K562 (cell line): ENCODE measurements around the gene WIPF1. TPM values are rescaled to one million over a fixed set of nuclear protein-coding genes. Genes with fewer than 3 reads are reported as not detected.

ENCODE experiments used
- ATAC-seq: fragments of 200-7000 bp; cut with Tn5 transposase; 3 replicates; pipeline ENCODE4 v1.9.1; 2020; ENCODE audit warnings: moderate library complexity
- BruUV-seq: library from RNA; stranded (reverse); fragments of 400-500 nt; replicated peaks from 2 replicates; lab custom pipeline; 2021; lab: Mats Ljungman, UMichigan
- CTCF ChIA-PET: fragments of 300-600 bp; formaldehyde crosslinking; extraction: SDS; loops from one replicate; lab custom pipeline; 2021; ENCODE audit warnings: low intra/inter-chr PET ratio; lab: Yijun Ruan, JAX
- POLR2A ChIA-PET: fragments of 300-600, 350-650 bp; sonication (Branson Sonifier 250); formaldehyde crosslinking; extraction: SDS; loops from one replicate; lab custom pipeline; 2021; ENCODE audit warnings: antibody characterized with exemption, inconsistent platforms; lab: Yijun Ruan, JAX
- DNase-seq, 4 experiments: peaks; one replicate each; pipeline versions ENCODE4 v3.0.0 to v3.0.0-alpha.2; 2011 to 2018; ENCODE audit warnings: low spot score in 3 of 4, mixed read lengths in 3 of 4; ENCODE audit errors: extremely low read depth in 1 of 4
- FAIRE-seq: peaks from 2 replicates; lab custom pipeline; 2011; peaks lifted over from hg19 to GRCh38; lab: Jason Lieb, UNC
- H2AFZ ChIP-seq: 2 replicates; pipeline ENCODE4 v1.6.0; 2011; ENCODE audit warnings: low read depth, low read length, control low read depth, inconsistent platforms
- H3K27ac ChIP-seq: fragments of 200-600 bp; 3 replicates; pipeline ENCODE4 v1.8.0; 2011; ENCODE audit warnings: low read depth, mild to moderate bottlenecking, control low read depth, inconsistent platforms, low read length, moderate library complexity, mixed read lengths; ENCODE audit errors: extremely low read depth
- H3K27me3 ChIP-seq, 2 experiments: fragments of 300-600 bp in 1 of 2; 2 replicates in 1 of 2; 3 replicates in 1 of 2; pipeline versions ENCODE4 v1.6.0 to v1.8.0; 2011; ENCODE audit warnings: inconsistent platforms in 2 of 2, low read length in 2 of 2, mild to moderate bottlenecking in 1 of 2, mixed read lengths in 1 of 2, moderate library complexity in 1 of 2; ENCODE audit not compliant: control insufficient read depth in 2 of 2, insufficient read depth in 2 of 2
- H3K36me3 ChIP-seq: fragments of 300-600 bp; 3 replicates; pipeline ENCODE4 v1.8.0; 2011; ENCODE audit warnings: mild to moderate bottlenecking, low read length, inconsistent platforms; ENCODE audit not compliant: control insufficient read depth, insufficient read depth
- H3K4me1 ChIP-seq, 2 experiments: fragments of 200-600 bp in 1 of 2; replicated peaks in 1 of 2; 2 replicates in 1 of 2; 3 replicates in 1 of 2; pipeline versions ENCODE4 v1.5.1 to v1.8.0; 2011; ENCODE audit warnings: inconsistent platforms in 2 of 2, low read length in 2 of 2, mild to moderate bottlenecking in 1 of 2, mixed read lengths in 1 of 2, moderate library complexity in 1 of 2; ENCODE audit not compliant: control insufficient read depth in 2 of 2, insufficient read depth in 2 of 2
- H3K4me2 ChIP-seq: 2 replicates; pipeline ENCODE4 v1.6.1; 2011; ENCODE audit warnings: low read length, control low read depth, inconsistent platforms, mixed read lengths; ENCODE audit not compliant: insufficient read depth
- H3K4me3 ChIP-seq: fragments of 200-600 bp; sonication (generic), shearing (Covaris generic); 2 replicates; pipeline ENCODE4 v1.5.1; 2016; ENCODE audit warnings: control low read depth, inconsistent platforms
- H3K79me2 ChIP-seq: fragments of 200-600 bp; 3 replicates; pipeline ENCODE4 v1.8.0; 2011; ENCODE audit warnings: low read length, inconsistent platforms; ENCODE audit not compliant: control insufficient read depth, insufficient read depth
- H3K9ac ChIP-seq, 2 experiments: 2 replicates each; pipeline versions ENCODE4 v1.6.0 to v1.6.1; 2011; ENCODE audit warnings: low read depth in 2 of 2, low read length in 2 of 2, control low read depth in 1 of 2, inconsistent platforms in 1 of 2, mild to moderate bottlenecking in 1 of 2, mixed read lengths in 1 of 2; ENCODE audit not compliant: insufficient read depth in 1 of 2
- H3K9me1 ChIP-seq: one replicate; pipeline ENCODE4 v1.6.0; 2011; ENCODE audit warnings: inconsistent platforms, mild to moderate bottlenecking, low read length, moderate library complexity; ENCODE audit not compliant: control insufficient read depth, insufficient read depth
- H3K9me3 ChIP-seq: replicated peaks from 2 replicates; pipeline ENCODE4 v1.5.1; 2011; ENCODE audit warnings: low read depth, low read length, inconsistent platforms; ENCODE audit not compliant: control insufficient read depth, insufficient read depth
- H4K20me1 ChIP-seq: replicated peaks from 2 replicates; pipeline ENCODE4 v1.6.1; 2011; ENCODE audit warnings: low read length, inconsistent platforms, mixed read lengths; ENCODE audit not compliant: control insufficient read depth, insufficient read depth
- ADNP ChIP-seq: fragments of 200-800 bp; sonication (Bioruptor generic); IDR thresholded peaks from 2 replicates; pipeline ENCODE4 v1.6.1; 2016; ENCODE audit warnings: missing genetic modification characterization, missing compliant biosample characterization
- CBX3 ChIP-seq, 2 experiments: IDR thresholded peaks; 1 replicate in 1 of 2; 2 replicates in 1 of 2; pipeline ENCODE4 v1.6.1; 2012; ENCODE audit warnings: inconsistent platforms in 2 of 2, low read length in 2 of 2, borderline replicate concordance in 1 of 2, control low read depth in 1 of 2
- HNRNPUL1 ChIP-seq: fragments of 200-400 bp; formaldehyde crosslinking; IDR thresholded peaks from 2 replicates; pipeline ENCODE4 v1.6.1; 2017; ENCODE audit warnings: low read length
- PKNOX1 ChIP-seq: fragments of 450-650 bp; IDR thresholded peaks from 2 replicates; pipeline ENCODE4 v1.6.1; 2016
- POU5F1 ChIP-seq: fragments of 150-350 bp; IDR thresholded peaks from 2 replicates; pipeline ENCODE4 v1.6.1; 2014; ENCODE audit warnings: borderline replicate concordance, low read length, low read depth, mild to moderate bottlenecking; ENCODE audit not compliant: partially characterized antibody
- ZFP36 ChIP-seq: fragments of 150-350 bp; IDR thresholded peaks from 2 replicates; pipeline ENCODE4 v1.6.1; 2018; ENCODE audit warnings: low read length, low read depth; ENCODE audit not compliant: partially characterized antibody
- ZHX1 ChIP-seq: fragments of 150-350 bp; conservative IDR thresholded peaks from 2 replicates; pipeline ENCODE4 v1.6.1; 2014; ENCODE audit warnings: low read length
- ZNF561 ChIP-seq: fragments of 450-650 bp; formaldehyde crosslinking; conservative IDR thresholded peaks from 2 replicates; pipeline ENCODE4 v1.4.0; 2020; ENCODE audit warnings: mild to moderate bottlenecking, moderate library complexity
- ZNF778 ChIP-seq: fragments of 450-650 bp; formaldehyde crosslinking; IDR thresholded peaks from 2 replicates; pipeline ENCODE4 v1.4.0; 2020; ENCODE audit warnings: mild to moderate bottlenecking, moderate library complexity
- WGBS: fragments of 100-300 bp; shearing (Covaris generic); methylation state at CpG from one replicate; pipeline ENCODE4 v1.1.6; 2016; ENCODE audit warnings: low coverage, mixed read lengths; ENCODE audit not compliant: insufficient coverage; ENCODE audit errors: missing lambda C conversion rate; 5-methylcytosine and 5-hydroxymethylcytosine counted together
- in situ Hi-C: fragments of 300-500 bp; cut with MboI; formaldehyde crosslinking; loops from 4 replicates; pipeline ENCODE4 v1.15.0; 2018; ENCODE audit warnings: inconsistent platforms, mixed read lengths
- intact Hi-C: fragments of 100-400 bp; cut with micrococcal nuclease; formaldehyde crosslinking; loops from 2 replicates; pipeline ENCODE4 v1.14.2; 2022
- polyA plus RNA-seq, 8 experiments: library from polyadenylated mRNA; depleted of rRNA in 4 of 8; stranded (reverse) in 5 of 8; unstranded in 3 of 8; fragments of >200 nt; fragmentation: Nextera tagmentation in 2 of 8; fragmentation: Illumina TruSeq in 1 of 8; extraction: Ambion mirVana in 2 of 8; extraction: Trizol in 1 of 8; gene quantifications; 2 replicates each; pipeline versions ENCODE4 v1.2.1 to v1.2.3, GENCODE V29; 2011 to 2014; ENCODE audit warnings: inconsistent platforms in 1 of 8, missing spikeins in 1 of 8
- total RNA-seq, 7 experiments: library from RNA; depleted of rRNA in 6 of 7; stranded (reverse); fragments of >200 nt in 6 of 7; fragmentation: Illumina TruSeq in 2 of 7; extraction: Trizol in 2 of 7; gene quantifications; 2 replicates each; pipeline versions ENCODE4 v1.2.1 to v1.2.3, GENCODE V29; 2011 to 2021; ENCODE audit warnings: low replicate concordance in 1 of 7
- TF ChIP-seq, protein P1 (sequence below), 3 experiments: fragments of 200-800 bp in 1 of 3; fragments of 250-450 bp in 1 of 3; fragments of 450-650 bp in 1 of 3; sonication (Bioruptor Pico) in 1 of 3; sonication (Bioruptor generic) in 1 of 3; formaldehyde crosslinking in 1 of 3; IDR thresholded peaks; 2 replicates each; pipeline versions ENCODE4 v1.6.1 to v1.8.0; 2016 to 2022; ENCODE audit warnings: mild to moderate bottlenecking in 2 of 3, missing genetic modification characterization in 2 of 3, missing compliant biosample characterization in 1 of 3, moderate library complexity in 1 of 3
- TF ChIP-seq, protein P2 (sequence below): fragments of 450-650 bp; formaldehyde crosslinking; IDR thresholded peaks from 2 replicates; pipeline ENCODE4 v1.4.0; 2022; ENCODE audit warnings: missing genetic modification characterization

WIPF1 gene
- total and polyA plus RNA-seq, 9 of the 15 experiments (the other 6 are each of a cell fraction or from before 2014, with no cell fraction given), result 0.54 to 4.9 (median 2.4) TPM

GRCh38 chr2:174510583-174511189 lies 86.9 kb downstream of the WIPF1 start:
- Histone ChIP-seq H4K20me1 (no peaks in the 10 kb centered on the region), H3K9me1 (no peaks in the 10 kb centered on the region), H3K27me3 (0 out of 5 replicates have a peak, but pooled peaks cover 3 to 6% of the 10 kb centered on the region in 2 experiments), H2AFZ (no peak overlapping the region), H3K27ac (no peak overlapping the region), H3K79me2 (no peaks in the 10 kb centered on the region), H3K9me3 (no peaks in the 10 kb centered on the region), H3K4me1 (no peaks in the 10 kb centered on the region), H3K9ac (no peak overlapping the region), H3K4me3 (no peak overlapping the region), H3K4me2 (no peak overlapping the region), H3K36me3 (no peaks in the 10 kb centered on the region)
- ChIA-PET CTCF (no interaction called here), POLR2A (no interaction called here)
- no peak for FAIRE-seq
- WGBS, result 2% methylated on average over 2 of the region's 2 CpGs
- ATAC-seq, result no peak
- no TSS peak for BruUV-seq
- in situ Hi-C loops, result no loop called here
- intact Hi-C loops, result no loop called here
- peak in 1 of 4 experiments; percentile 22 for DNase-seq
- TF ChIP-seq ADNP (tag), result no peak
- TF ChIP-seq CBX3 (IDR thresholded peaks at IDR 0.05; ENCODE audit: borderline replicate concordance in 1 of 2, low read length in 2 of 2), result no peak
- peak; percentile 91 for TF ChIP-seq ZFP36
- TF ChIP-seq HNRNPUL1, result no peak
- no peak for TF ChIP-seq POU5F1
- TF ChIP-seq, protein P1, sequence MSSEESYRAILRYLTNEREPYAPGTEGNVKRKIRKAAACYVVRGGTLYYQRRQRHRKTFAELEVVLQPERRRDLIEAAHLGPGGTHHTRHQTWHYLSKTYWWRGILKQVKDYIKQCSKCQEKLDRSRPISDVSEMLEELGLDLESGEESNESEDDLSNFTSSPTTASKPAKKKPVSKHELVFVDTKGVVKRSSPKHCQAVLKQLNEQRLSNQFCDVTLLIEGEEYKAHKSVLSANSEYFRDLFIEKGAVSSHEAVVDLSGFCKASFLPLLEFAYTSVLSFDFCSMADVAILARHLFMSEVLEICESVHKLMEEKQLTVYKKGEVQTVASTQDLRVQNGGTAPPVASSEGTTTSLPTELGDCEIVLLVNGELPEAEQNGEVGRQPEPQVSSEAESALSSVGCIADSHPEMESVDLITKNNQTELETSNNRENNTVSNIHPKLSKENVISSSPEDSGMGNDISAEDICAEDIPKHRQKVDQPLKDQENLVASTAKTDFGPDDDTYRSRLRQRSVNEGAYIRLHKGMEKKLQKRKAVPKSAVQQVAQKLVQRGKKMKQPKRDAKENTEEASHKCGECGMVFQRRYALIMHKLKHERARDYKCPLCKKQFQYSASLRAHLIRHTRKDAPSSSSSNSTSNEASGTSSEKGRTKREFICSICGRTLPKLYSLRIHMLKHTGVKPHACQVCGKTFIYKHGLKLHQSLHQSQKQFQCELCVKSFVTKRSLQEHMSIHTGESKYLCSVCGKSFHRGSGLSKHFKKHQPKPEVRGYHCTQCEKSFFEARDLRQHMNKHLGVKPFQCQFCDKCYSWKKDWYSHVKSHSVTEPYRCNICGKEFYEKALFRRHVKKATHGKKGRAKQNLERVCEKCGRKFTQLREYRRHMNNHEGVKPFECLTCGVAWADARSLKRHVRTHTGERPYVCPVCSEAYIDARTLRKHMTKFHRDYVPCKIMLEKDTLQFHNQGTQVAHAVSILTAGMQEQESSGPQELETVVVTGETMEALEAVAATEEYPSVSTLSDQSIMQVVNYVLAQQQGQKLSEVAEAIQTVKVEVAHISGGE (CRISPR knock-in tag; IDR thresholded peaks at IDR 0.05), result no peak
- TF ChIP-seq, protein P2, sequence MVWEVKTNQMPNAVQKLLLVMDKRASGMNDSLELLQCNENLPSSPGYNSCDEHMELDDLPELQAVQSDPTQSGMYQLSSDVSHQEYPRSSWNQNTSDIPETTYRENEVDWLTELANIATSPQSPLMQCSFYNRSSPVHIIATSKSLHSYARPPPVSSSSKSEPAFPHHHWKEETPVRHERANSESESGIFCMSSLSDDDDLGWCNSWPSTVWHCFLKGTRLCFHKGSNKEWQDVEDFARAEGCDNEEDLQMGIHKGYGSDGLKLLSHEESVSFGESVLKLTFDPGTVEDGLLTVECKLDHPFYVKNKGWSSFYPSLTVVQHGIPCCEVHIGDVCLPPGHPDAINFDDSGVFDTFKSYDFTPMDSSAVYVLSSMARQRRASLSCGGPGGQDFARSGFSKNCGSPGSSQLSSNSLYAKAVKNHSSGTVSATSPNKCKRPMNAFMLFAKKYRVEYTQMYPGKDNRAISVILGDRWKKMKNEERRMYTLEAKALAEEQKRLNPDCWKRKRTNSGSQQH (CRISPR knock-in tag), result no peak
- no peak for TF ChIP-seq ZNF561 (CRISPR knock-in tag)
- TF ChIP-seq PKNOX1, result no peak
- no peak for TF ChIP-seq ZHX1
- no peak for TF ChIP-seq ZNF778 (CRISPR knock-in tag)
